Immature natural killer cell (primary cell): ENCODE measurements around the gene PIP5K1A. TPM values are rescaled to one million over a fixed set of nuclear protein-coding genes. Genes with fewer than 3 reads are reported as not detected.

Source experiments
- DNase-seq, 3 donors: peaks; one replicate each; pipeline ENCODE4 v3.0.0; 2022; ENCODE audit warnings: mixed read lengths in 1 of 3
- H3K27ac Mint-ChIP-seq, 6 donors: one replicate each; pipeline ENCODE4 v1.8.0; 2020; ENCODE audit warnings: mixed read lengths in 6 of 6, mild to moderate bottlenecking in 5 of 6, inconsistent platforms in 4 of 6, moderate library complexity in 3 of 6
- H3K27me3 Mint-ChIP-seq, 3 donors: one replicate each; pipeline ENCODE4 v1.8.0; 2020 to 2021; ENCODE audit warnings: low read depth in 3 of 3, mild to moderate bottlenecking in 3 of 3, mixed read lengths in 3 of 3, moderate library complexity in 3 of 3, inconsistent platforms in 1 of 3
- H3K36me3 Mint-ChIP-seq, 3 donors: one replicate each; pipeline ENCODE4 v1.8.0; 2020; ENCODE audit warnings: mixed read lengths in 3 of 3, inconsistent platforms in 2 of 3, mild to moderate bottlenecking in 2 of 3
- H3K4me1 Mint-ChIP-seq, 2 donors: one replicate each; pipeline ENCODE4 v1.8.0; 2020; ENCODE audit warnings: inconsistent platforms in 2 of 2, mild to moderate bottlenecking in 2 of 2, mixed read lengths in 2 of 2, moderate library complexity in 1 of 2
- H3K4me3 Mint-ChIP-seq, 5 donors: one replicate each; pipeline ENCODE4 v1.8.0; 2020; ENCODE audit warnings: mild to moderate bottlenecking in 5 of 5, mixed read lengths in 5 of 5, inconsistent platforms in 3 of 5, moderate library complexity in 3 of 5
- H3K9me3 Mint-ChIP-seq, 6 donors: one replicate each; pipeline ENCODE4 v1.8.0; 2020; ENCODE audit warnings: mild to moderate bottlenecking in 6 of 6, mixed read lengths in 6 of 6, inconsistent platforms in 4 of 6, moderate library complexity in 3 of 6
- polyA plus RNA-seq, 3 donors: library from polyadenylated mRNA; unstranded; fragments of 300-500 nt; fragmentation: Illumina TruSeq; gene quantifications; one replicate each; pipeline ENCODE4 v1.2.3, GENCODE V29; 2021

PIP5K1A gene, protein sequence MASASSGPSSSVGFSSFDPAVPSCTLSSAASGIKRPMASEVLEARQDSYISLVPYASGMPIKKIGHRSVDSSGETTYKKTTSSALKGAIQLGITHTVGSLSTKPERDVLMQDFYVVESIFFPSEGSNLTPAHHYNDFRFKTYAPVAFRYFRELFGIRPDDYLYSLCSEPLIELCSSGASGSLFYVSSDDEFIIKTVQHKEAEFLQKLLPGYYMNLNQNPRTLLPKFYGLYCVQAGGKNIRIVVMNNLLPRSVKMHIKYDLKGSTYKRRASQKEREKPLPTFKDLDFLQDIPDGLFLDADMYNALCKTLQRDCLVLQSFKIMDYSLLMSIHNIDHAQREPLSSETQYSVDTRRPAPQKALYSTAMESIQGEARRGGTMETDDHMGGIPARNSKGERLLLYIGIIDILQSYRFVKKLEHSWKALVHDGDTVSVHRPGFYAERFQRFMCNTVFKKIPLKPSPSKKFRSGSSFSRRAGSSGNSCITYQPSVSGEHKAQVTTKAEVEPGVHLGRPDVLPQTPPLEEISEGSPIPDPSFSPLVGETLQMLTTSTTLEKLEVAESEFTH
- polyA plus RNA-seq, result 10 to 100 TPM; 13.6 to 20.1 (median 15.8) TPM

GRCh38 chr1:151198254-151199127, at the start of gene PIP5K1A:
Gene PIP5K1A, plus strand, starts transcription at chr1:151198552. Its CDS starts 445 bp downstream, at chr1:151198997.
- peaks cover 0 to 3% (median 0%) of the 10 kb centered on the region in 3 donors for H3K36me3 Mint-ChIP-seq
- H3K27me3 Mint-ChIP-seq, result peaks cover 8 to 24% (median 10%) of the 10 kb centered on the region in 3 donors
- peaks cover 37 to 43% of the 10 kb centered on the region in 2 donors for H3K4me1 Mint-ChIP-seq
- H3K27ac Mint-ChIP-seq, result peak within 1 kb of the TSS; percentile 95 to 98 (median 97)
- DNase-seq, result peak; percentile 98 to 99 (median 99)
- H3K9me3 Mint-ChIP-seq, result no peaks in the 10 kb centered on the region
- H3K4me3 Mint-ChIP-seq, result peak within 1 kb of the TSS; percentile 98 to 100 (median 99)

DNA sequence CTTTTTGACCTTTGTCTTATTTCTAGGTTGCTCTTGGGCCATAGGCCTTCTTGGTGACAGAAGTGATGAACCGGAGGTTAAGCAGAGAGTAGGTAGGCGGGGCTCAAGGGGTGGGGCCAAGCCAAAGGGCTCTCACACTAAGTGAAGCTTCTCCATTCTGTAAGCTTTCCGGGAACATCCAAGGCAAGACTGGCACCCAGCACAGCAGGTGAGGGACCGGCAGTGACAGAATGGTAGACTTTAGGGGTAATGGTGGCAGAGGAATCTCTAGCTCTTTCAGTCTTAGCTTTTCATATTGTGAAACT, 41.9 kb upstream of the PIP5K1A start, which contains the start of gene TNFAIP8L2:
Gene TNFAIP8L2 (plus strand): TSS at position 135 of the 305 bp plus-strand sequence. CDS start 2,049 bp downstream, outside the sequence.
- H3K27me3 Mint-ChIP-seq, result peaks cover 0 to 5% (median 4%) of the 10 kb centered on the region in 3 donors
- peaks cover 43 to 55% of the 10 kb centered on the region in 2 donors for H3K4me1 Mint-ChIP-seq
- H3K27ac Mint-ChIP-seq, result peak within 1 kb of the TSS; percentile 81 to 97 (median 90)
- H3K9me3 Mint-ChIP-seq, result no peaks in the 10 kb centered on the region
- peak; percentile 48 to 60 (median 59) for DNase-seq
- H3K36me3 Mint-ChIP-seq, result peaks cover 8 to 18% (median 14%) of the 10 kb centered on the region in 3 donors
- peak within 1 kb of the TSS; percentile 95 to 99 (median 98) for H3K4me3 Mint-ChIP-seq

- H3K27ac Mint-ChIP-seq, result peak overlapping the region; percentile 81 to 97 (median 90)
- H3K9me3 Mint-ChIP-seq, result no peaks in the 10 kb centered on the region
Measured at GRCh38 chr1:151157067-151157531, 41.3 kb upstream of the PIP5K1A start.

DNA sequence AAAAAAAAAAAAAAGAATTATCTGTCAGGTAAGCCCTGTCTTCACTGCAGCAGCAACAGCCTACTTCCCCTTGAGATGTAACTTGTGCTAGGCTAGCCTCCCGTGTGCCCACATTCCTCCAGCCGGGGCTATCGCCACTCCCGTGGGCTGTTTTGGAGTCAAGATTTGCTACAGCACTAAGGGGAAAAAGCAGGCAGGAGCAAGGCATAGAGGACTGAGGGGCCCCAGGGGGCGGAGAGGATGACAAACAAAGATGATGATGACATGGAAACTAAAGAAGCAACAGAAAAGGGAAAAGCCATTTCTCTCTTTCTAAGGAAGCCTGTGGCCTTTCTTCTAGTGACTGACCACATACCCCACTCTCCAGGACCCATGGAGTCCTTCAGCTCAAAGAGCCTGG, 40.0 kb upstream of the PIP5K1A start:
- peak overlapping the region; percentile 81 to 97 (median 90) for H3K27ac Mint-ChIP-seq
- H3K9me3 Mint-ChIP-seq, result no peaks in the 10 kb centered on the region
- H3K4me3 Mint-ChIP-seq, result peak overlapping the region; percentile 95 to 99 (median 98)
- peaks cover 8 to 18% (median 14%) of the 10 kb centered on the region in 3 donors for H3K36me3 Mint-ChIP-seq
- no peak for DNase-seq
- H3K27me3 Mint-ChIP-seq, result peaks cover 0 to 4% (median 4%) of the 10 kb centered on the region in 3 donors
- H3K4me1 Mint-ChIP-seq, result peaks cover 54 to 69% of the 10 kb centered on the region in 2 donors

More at GRCh38 chr1:151157067-151157531, 41.3 kb upstream of the PIP5K1A start:
- DNase-seq, result peak; percentile 60 to 67 (median 64)
- Mint-ChIP-seq H3K4me1 (peaks cover 50 to 61% of the 10 kb centered on the region in 2 donors), H3K36me3 (peaks cover 8 to 18% (median 14%) of the 10 kb centered on the region in 3 donors), H3K27me3 (peaks cover 0 to 4% (median 4%) of the 10 kb centered on the region in 3 donors), H3K4me3 (peak overlapping the region; percentile 95 to 99 (median 98))

- H3K36me3 Mint-ChIP-seq, result peaks cover 8 to 18% (median 14%) of the 10 kb centered on the region in 3 donors
- H3K27ac Mint-ChIP-seq, result peak overlapping the region; percentile 80 to 97 (median 92)
- peak overlapping the region; percentile 95 to 99 (median 98) for H3K4me3 Mint-ChIP-seq
- peaks cover 0 to 4% (median 4%) of the 10 kb centered on the region in 3 donors for H3K27me3 Mint-ChIP-seq
- peaks cover 54 to 69% of the 10 kb centered on the region in 2 donors for H3K4me1 Mint-ChIP-seq
- no peaks in the 10 kb centered on the region for H3K9me3 Mint-ChIP-seq
- DNase-seq, result no peak
Measured at GRCh38 chr1:151158751-151159251, 39.6 kb upstream of the PIP5K1A start.

GRCh38 chr1:151159373-151159772, 39.0 kb upstream of the PIP5K1A start:
- Mint-ChIP-seq H3K4me1 (peaks cover 54 to 73% of the 10 kb centered on the region in 2 donors), H3K27ac (peak overlapping the region; percentile 80 to 95 (median 89)), H3K9me3 (no peaks in the 10 kb centered on the region), H3K4me3 (peak overlapping the region; percentile 10 to 67 (median 60)), H3K27me3 (peaks cover 0 to 4% (median 4%) of the 10 kb centered on the region in 3 donors), H3K36me3 (peaks cover 8 to 21% (median 14%) of the 10 kb centered on the region in 3 donors)
- no peak for DNase-seq

GRCh38 chr1:151164732-151165280, 33.5 kb upstream of the PIP5K1A start:
- H3K9me3 Mint-ChIP-seq, result no peaks in the 10 kb centered on the region
- H3K36me3 Mint-ChIP-seq, result peaks cover 12 to 22% (median 14%) of the 10 kb centered on the region in 3 donors
- no peak for DNase-seq
- peaks cover 46 to 62% of the 10 kb centered on the region in 2 donors for H3K4me1 Mint-ChIP-seq
- peak overlapping the region in 4 of 5 donors; percentile 32 to 100 (median 67) for H3K4me3 Mint-ChIP-seq
- peaks cover 9 to 12% (median 10%) of the 10 kb centered on the region in 3 donors for H3K27me3 Mint-ChIP-seq
- peak overlapping the region in 4 of 6 donors; percentile 45 to 81 (median 62) for H3K27ac Mint-ChIP-seq

DNA sequence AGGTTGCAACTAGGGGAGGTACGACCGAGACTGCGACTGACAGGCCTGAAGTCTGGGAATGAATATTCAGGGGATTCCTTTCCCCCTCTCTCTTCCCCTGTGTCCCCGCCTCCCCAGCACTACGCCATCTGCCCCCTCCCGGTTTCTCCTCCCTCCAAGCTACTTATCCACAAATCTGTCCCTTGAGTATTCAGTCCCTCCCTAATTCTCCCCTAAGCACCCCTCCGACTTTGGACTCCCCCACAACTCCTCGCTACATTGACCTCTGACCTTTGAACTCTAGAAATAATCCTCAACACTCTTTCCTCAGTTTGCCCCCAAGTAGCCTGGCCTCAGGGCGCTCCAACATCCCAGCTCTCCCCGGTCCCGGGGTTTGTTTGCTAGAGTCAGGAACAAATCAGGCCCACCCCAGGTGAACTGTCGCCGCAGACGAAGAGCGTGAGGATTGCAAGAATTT, 33.0 kb upstream of the PIP5K1A start:
- H3K27ac Mint-ChIP-seq, result peak overlapping the region in 5 of 6 donors; percentile 91 to 98 (median 94)
- no peaks in the 10 kb centered on the region for H3K9me3 Mint-ChIP-seq
- H3K4me3 Mint-ChIP-seq, result peak overlapping the region; percentile 94 to 100 (median 99)
- H3K4me1 Mint-ChIP-seq, result peaks cover 43 to 57% of the 10 kb centered on the region in 2 donors
- H3K36me3 Mint-ChIP-seq, result peaks cover 12 to 23% (median 18%) of the 10 kb centered on the region in 3 donors
- H3K27me3 Mint-ChIP-seq, result peaks cover 9 to 14% (median 10%) of the 10 kb centered on the region in 3 donors
- DNase-seq, result no peak

DNA sequence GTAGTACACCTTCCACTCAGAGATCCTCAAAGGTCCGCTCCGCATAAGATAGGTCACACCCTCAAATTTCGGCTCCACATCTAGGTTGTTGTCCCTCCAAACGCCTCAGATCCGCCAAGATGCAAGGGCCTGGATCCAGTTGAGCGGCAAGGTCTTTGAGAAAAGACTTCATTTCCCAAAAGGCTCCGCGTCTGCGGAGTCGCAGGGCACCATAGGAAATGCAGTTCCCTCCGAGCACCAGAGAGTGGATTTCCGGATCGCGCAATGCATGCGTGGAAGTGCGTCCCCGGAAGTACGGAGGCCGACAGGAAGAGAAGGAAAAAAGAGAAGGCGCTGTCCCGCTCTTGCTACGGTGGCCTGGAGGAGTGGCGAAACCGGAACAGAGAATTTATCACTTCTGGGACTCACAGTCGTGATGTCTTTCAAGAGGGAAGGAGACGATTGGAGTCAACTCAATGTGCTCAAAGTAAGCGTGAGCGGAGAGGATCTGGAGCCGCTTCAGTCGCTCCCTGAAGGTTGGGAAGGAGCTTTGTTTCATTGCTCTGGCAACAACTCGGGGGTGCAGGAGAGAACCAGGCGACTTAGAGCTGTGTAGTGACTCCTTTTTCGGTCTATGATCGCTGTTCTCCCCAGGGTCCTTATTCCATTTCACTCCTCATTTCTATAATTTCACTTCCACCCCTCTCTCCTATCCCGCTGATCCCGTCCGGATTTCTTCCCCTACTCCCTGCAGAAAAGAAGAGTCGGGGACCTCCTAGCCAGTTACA, 32.4 kb upstream of the PIP5K1A start, which contains the start of the genes LYSMD1 and SCNM1:
Gene LYSMD1 (minus strand): TSS at position 165 of the 767 bp plus-strand sequence. CDS start 644 bp downstream, outside the sequence.
Gene SCNM1 (plus strand): TSS at position 407 of the 767 bp plus-strand sequence. CDS start 9 bp downstream, at position 416.
- Mint-ChIP-seq H3K27me3 (peaks cover 9 to 15% (median 10%) of the 10 kb centered on the region in 3 donors), H3K9me3 (no peaks in the 10 kb centered on the region), H3K36me3 (peaks cover 12 to 26% (median 19%) of the 10 kb centered on the region in 3 donors), H3K27ac (peak within 1 kb of the TSS; percentile 91 to 98 (median 95)), H3K4me3 (peak within 1 kb of the TSS; percentile 94 to 100 (median 99)), H3K4me1 (peaks cover 42 to 51% of the 10 kb centered on the region in 2 donors)
- DNase-seq, result peak; percentile 95 to 97 (median 96)

GRCh38 chr1:151166505-151166956, 31.8 kb upstream of the PIP5K1A start:
- H3K4me1 Mint-ChIP-seq, result peaks cover 40 to 47% of the 10 kb centered on the region in 2 donors
- peak overlapping the region; percentile 91 to 98 (median 95) for H3K27ac Mint-ChIP-seq
- peaks cover 9 to 15% (median 10%) of the 10 kb centered on the region in 3 donors for H3K27me3 Mint-ChIP-seq
- H3K4me3 Mint-ChIP-seq, result peak overlapping the region; percentile 94 to 100 (median 99)
- H3K36me3 Mint-ChIP-seq, result peaks cover 12 to 26% (median 24%) of the 10 kb centered on the region in 3 donors
- no peak for DNase-seq
- no peaks in the 10 kb centered on the region for H3K9me3 Mint-ChIP-seq

GRCh38 chr1:151167116-151167515, 31.2 kb upstream of the PIP5K1A start:
- H3K36me3 Mint-ChIP-seq, result peaks cover 12 to 26% (median 26%) of the 10 kb centered on the region in 3 donors
- H3K4me3 Mint-ChIP-seq, result peak overlapping the region; percentile 94 to 100 (median 99)
- H3K4me1 Mint-ChIP-seq, result peaks cover 34 to 41% of the 10 kb centered on the region in 2 donors
- H3K27ac Mint-ChIP-seq, result peak overlapping the region; percentile 45 to 98 (median 92)
- no peak for DNase-seq
- no peaks in the 10 kb centered on the region for H3K9me3 Mint-ChIP-seq
- peaks cover 9 to 15% (median 10%) of the 10 kb centered on the region in 3 donors for H3K27me3 Mint-ChIP-seq
